ENCODE measurements around the gene CDH16. TPM values are rescaled to one million over a fixed set of nuclear protein-coding genes. Genes with fewer than 3 reads are reported as not detected.

Gene CDH16
- total RNA-seq, 1 donor from 2014 or later: not detected

DNA sequence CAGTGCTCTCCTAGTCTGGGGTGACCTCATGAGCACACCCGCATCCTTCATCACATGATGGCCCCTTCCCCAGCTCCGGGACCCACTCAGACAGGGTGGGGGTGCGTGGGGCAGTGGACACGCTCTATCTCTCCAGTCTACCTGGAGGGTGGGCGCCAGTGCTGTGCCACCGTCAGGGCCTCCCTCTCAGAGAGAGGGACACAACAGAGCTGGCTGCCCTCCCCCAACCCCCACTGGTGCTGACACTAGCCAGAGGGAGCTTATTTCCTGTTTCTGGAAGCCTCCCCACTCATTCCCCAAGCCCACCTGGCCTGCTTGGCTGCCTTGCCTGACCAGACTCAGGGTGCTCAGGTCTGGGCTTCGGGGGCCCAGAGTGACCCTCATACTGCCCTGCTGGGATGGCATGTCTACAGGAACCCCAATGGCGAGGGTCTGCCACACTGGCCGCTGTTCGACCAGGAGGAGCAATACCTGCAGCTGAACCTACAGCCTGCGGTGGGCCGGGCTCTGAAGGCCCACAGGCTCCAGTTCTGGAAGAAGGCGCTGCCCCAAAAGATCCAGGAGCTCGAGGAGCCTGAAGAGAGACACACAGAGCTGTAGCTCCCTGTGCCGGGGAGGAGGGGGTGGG is 24.9 kb upstream of the CDH16 start:
- Histone ChIP-seq H3K36me3 (no peaks in the 10 kb centered on the region), H2AFZ (replicated peaks) (no peak overlapping the region), H3K4me2 (no peak overlapping the region), H4K20me1 (ENCODE audit: low read depth) (peaks cover 5% of the 10 kb centered on the region), H3K9me3 (ENCODE audit: low read depth) (no peaks in the 10 kb centered on the region), H3K9ac (no peak overlapping the region), H3K4me3 (no peak overlapping the region), H3K27ac (no peak overlapping the region), H3K4me1 (no peaks in the 10 kb centered on the region), H3F3A (ENCODE audit: low read depth) (no peaks in the 10 kb centered on the region), H3K27me3 (peaks cover 25% of the 10 kb centered on the region), H3K79me2 (ENCODE audit: low read depth) (no peaks in the 10 kb centered on the region)
- no peak for DNase-seq (ENCODE audit: low spot score)
- no peak overlapping the region for H3K27ac Mint-ChIP-seq
- H3K4me3 Mint-ChIP-seq: no peak overlapping the region
- TF ChIP-seq EZH2phosphoT487 (IDR thresholded peaks at IDR 0.05) (no peak), EZH2 (IDR thresholded peaks at IDR 0.05) (no peak)
- TF ChIP-seq, protein P1, sequence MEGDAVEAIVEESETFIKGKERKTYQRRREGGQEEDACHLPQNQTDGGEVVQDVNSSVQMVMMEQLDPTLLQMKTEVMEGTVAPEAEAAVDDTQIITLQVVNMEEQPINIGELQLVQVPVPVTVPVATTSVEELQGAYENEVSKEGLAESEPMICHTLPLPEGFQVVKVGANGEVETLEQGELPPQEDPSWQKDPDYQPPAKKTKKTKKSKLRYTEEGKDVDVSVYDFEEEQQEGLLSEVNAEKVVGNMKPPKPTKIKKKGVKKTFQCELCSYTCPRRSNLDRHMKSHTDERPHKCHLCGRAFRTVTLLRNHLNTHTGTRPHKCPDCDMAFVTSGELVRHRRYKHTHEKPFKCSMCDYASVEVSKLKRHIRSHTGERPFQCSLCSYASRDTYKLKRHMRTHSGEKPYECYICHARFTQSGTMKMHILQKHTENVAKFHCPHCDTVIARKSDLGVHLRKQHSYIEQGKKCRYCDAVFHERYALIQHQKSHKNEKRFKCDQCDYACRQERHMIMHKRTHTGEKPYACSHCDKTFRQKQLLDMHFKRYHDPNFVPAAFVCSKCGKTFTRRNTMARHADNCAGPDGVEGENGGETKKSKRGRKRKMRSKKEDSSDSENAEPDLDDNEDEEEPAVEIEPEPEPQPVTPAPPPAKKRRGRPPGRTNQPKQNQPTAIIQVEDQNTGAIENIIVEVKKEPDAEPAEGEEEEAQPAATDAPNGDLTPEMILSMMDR (IDR thresholded peaks at IDR 0.05): no peak
- peaks cover 8% of the 10 kb centered on the region for H3K4me1 Mint-ChIP-seq
- peaks cover 12% of the 10 kb centered on the region for H3K36me3 Mint-ChIP-seq
- H3K27me3 Mint-ChIP-seq (ENCODE audit: insufficient read depth, low read depth): peaks cover 13% of the 10 kb centered on the region
- H3K9me3 Mint-ChIP-seq: no peaks in the 10 kb centered on the region

DNA sequence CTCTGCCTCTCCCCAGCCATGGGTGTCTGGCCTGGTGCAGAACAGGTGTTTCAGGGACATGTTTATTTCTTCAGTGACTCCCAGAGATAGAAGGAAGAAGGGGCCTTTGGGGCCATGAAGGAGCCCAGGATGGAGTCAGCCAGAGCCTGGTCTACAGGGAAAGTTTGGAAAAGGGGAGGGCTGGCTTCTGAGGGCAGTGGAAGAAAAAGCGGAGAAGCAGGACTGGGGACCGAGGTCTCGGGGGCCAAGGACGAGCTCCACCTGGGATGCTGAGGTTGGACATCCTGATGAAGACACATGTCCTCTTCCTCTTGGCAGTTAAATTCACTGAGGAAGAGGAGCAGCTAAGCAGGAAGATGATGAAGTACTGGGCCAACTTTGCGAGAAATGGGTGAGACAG is 24.3 kb upstream of the CDH16 start:
- TF ChIP-seq EZH2phosphoT487 (IDR thresholded peaks at IDR 0.05): no peak
- no peak for DNase-seq (ENCODE audit: low spot score)

DNA sequence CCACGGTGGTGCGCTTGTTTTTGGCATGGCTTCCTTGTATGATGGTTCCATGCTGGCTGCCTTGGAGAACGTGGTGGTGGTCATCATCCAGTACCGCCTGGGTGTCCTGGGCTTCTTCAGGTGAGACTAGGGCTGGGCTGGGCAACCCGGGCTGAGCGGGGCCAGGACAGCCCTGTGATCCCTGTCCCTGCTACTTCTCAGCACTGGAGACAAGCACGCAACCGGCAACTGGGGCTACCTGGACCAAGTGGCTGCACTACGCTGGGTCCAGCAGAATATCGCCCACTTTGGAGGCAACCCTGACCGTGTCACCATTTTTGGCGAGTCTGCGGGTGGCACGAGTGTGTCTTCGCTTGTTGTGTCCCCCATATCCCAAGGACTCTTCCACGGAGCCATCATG is 21.6 kb upstream of the CDH16 start:
- no peak overlapping the region for H2AFZ ChIP-seq (replicated peaks)
- no peak overlapping the region for H3K4me3 ChIP-seq
- peaks cover 3% of the 10 kb centered on the region for H3K4me1 ChIP-seq
- H3K4me2 ChIP-seq: no peak overlapping the region
- Mint-ChIP-seq H3K27me3 (ENCODE audit: insufficient read depth, low read depth) (peaks cover 6% of the 10 kb centered on the region), H3K4me1 (peaks cover 10% of the 10 kb centered on the region), H3K36me3 (peaks cover 21% of the 10 kb centered on the region), H3K27ac (no peak overlapping the region), H3K4me3 (no peak overlapping the region), H3K9me3 (no peaks in the 10 kb centered on the region)
- H3K27ac ChIP-seq: no peak overlapping the region
- peaks cover 14% of the 10 kb centered on the region for H4K20me1 ChIP-seq (ENCODE audit: low read depth)
- H3F3A ChIP-seq (ENCODE audit: low read depth): no peaks in the 10 kb centered on the region
- no peak for DNase-seq (ENCODE audit: low spot score)
- no peaks in the 10 kb centered on the region for H3K79me2 ChIP-seq (ENCODE audit: low read depth)
- H3K9me3 ChIP-seq (ENCODE audit: low read depth): no peaks in the 10 kb centered on the region
- no peak for TF ChIP-seq EZH2 (IDR thresholded peaks at IDR 0.05)
- TF ChIP-seq EZH2phosphoT487 (IDR thresholded peaks at IDR 0.05): no peak
- TF ChIP-seq, protein P1 (IDR thresholded peaks at IDR 0.05): no peak
- H3K9ac ChIP-seq: no peak overlapping the region
- peaks cover 6% of the 10 kb centered on the region for H3K27me3 ChIP-seq
- no peaks in the 10 kb centered on the region for H3K36me3 ChIP-seq

More for the DNA sequence above, 24.3 kb upstream of the CDH16 start:
- Mint-ChIP-seq H3K9me3 (no peaks in the 10 kb centered on the region), H3K4me1 (peaks cover 6% of the 10 kb centered on the region), H3K27ac (no peak overlapping the region), H3K4me3 (peak overlapping the region; percentile 21), H3K36me3 (peaks cover 12% of the 10 kb centered on the region), H3K27me3 (ENCODE audit: insufficient read depth, low read depth) (peaks cover 13% of the 10 kb centered on the region)
- no peak overlapping the region for H3K9ac ChIP-seq
- H3K4me2 ChIP-seq: no peak overlapping the region
- peaks cover 20% of the 10 kb centered on the region for H3K27me3 ChIP-seq
- no peaks in the 10 kb centered on the region for H3K9me3 ChIP-seq (ENCODE audit: low read depth)
- no peak overlapping the region for H3K27ac ChIP-seq
- H3K36me3 ChIP-seq: no peaks in the 10 kb centered on the region
- no peaks in the 10 kb centered on the region for H3K4me1 ChIP-seq
- no peaks in the 10 kb centered on the region for H3K79me2 ChIP-seq (ENCODE audit: low read depth)
- no peak overlapping the region for H2AFZ ChIP-seq (replicated peaks)
- H4K20me1 ChIP-seq (ENCODE audit: low read depth): peaks cover 5% of the 10 kb centered on the region
- H3F3A ChIP-seq (ENCODE audit: low read depth): no peaks in the 10 kb centered on the region
- no peak overlapping the region for H3K4me3 ChIP-seq

DNA sequence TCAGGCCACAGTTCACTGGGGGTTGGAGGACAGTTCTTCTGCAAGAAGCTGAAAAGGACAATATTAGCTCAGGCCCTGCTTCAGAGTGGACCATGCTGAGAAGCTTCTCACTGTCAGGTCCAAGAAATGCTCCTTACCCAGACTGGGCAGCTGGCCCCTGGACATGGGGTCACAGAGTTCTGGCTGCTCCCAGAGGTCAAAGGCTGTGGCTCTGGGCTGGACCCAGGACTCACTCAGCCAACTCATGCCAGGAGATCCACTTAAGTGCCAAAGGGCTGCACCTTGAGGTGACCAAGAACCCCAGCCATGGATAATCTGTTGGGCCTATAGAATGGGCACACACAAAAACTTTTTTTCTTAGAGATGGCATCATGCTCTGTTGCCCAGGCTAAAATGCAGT is 20.7 kb upstream of the CDH16 start:
- Histone ChIP-seq H3K36me3 (no peaks in the 10 kb centered on the region), H3K27me3 (peaks cover 9% of the 10 kb centered on the region)
- TF ChIP-seq, protein P1 (IDR thresholded peaks at IDR 0.05): no peak
- TF ChIP-seq EZH2phosphoT487 (IDR thresholded peaks at IDR 0.05) (no peak), EZH2 (IDR thresholded peaks at IDR 0.05) (no peak)

More for the DNA sequence above, 20.7 kb upstream of the CDH16 start:
- Histone ChIP-seq H3K79me2 (ENCODE audit: low read depth) (no peaks in the 10 kb centered on the region), H3K9ac (no peak overlapping the region), H3K4me3 (no peak overlapping the region), H3K27ac (no peak overlapping the region), H3K4me2 (no peak overlapping the region), H4K20me1 (ENCODE audit: low read depth) (peaks cover 14% of the 10 kb centered on the region), H3F3A (ENCODE audit: low read depth) (no peaks in the 10 kb centered on the region), H3K4me1 (peaks cover 6% of the 10 kb centered on the region), H2AFZ (replicated peaks) (no peak overlapping the region), H3K9me3 (ENCODE audit: low read depth) (no peaks in the 10 kb centered on the region)
- Mint-ChIP-seq H3K36me3 (peaks cover 21% of the 10 kb centered on the region), H3K9me3 (no peaks in the 10 kb centered on the region), H3K4me1 (peaks cover 16% of the 10 kb centered on the region), H3K27me3 (ENCODE audit: insufficient read depth, low read depth) (peaks cover 3% of the 10 kb centered on the region), H3K4me3 (no peak overlapping the region), H3K27ac (no peak overlapping the region)
- DNase-seq (ENCODE audit: low spot score): no peak
